CD4-positive, alpha-beta T cell (primary cell): ENCODE measurements around the gene HYDIN. TPM values are rescaled to one million over a fixed set of nuclear protein-coding genes. Genes with fewer than 3 reads are reported as not detected.

Experiments
- ATAC-seq: fragments of 200-7000 bp; cut with Tn5 transposase; one replicate; pipeline ENCODE4 v1.10.0; 2022; ENCODE audit warnings: mild to moderate bottlenecking; ENCODE audit not compliant: poor library complexity
- CTCF ChIA-PET: fragments of 350-600 bp; sonication (Branson Sonifier 250); formaldehyde crosslinking; loops from one replicate; lab custom pipeline; 2021; ENCODE audit warnings: antibody characterized with exemption, inconsistent platforms; lab: Charles Lee
- POLR2A ChIA-PET: fragments of 350-600 bp; sonication (Branson Sonifier 250); formaldehyde crosslinking; loops from one replicate; lab custom pipeline; 2021; ENCODE audit warnings: antibody characterized with exemption, inconsistent platforms; lab: Charles Lee
- DNase-seq, 14 experiments: peaks; one replicate each; pipeline ENCODE4 v3.0.0-alpha.2; 2013 to 2020; ENCODE audit warnings: mixed read lengths in 2 of 14
- H3K27ac ChIP-seq, 2 donors: one replicate each; pipeline versions ENCODE4 v1.5.1 to v1.7.0; 2013; ENCODE audit warnings: low read length in 2 of 2, low read depth in 1 of 2, mild to moderate bottlenecking in 1 of 2
- H3K27me3 ChIP-seq, 2 experiments: 1 replicate in 1 of 2; 2 replicates in 1 of 2; pipeline versions ENCODE4 v1.6.1 to v1.7.0; 2013; ENCODE audit warnings: low read length in 2 of 2, control low read depth in 1 of 2, mild to moderate bottlenecking in 1 of 2, moderate library complexity in 1 of 2; ENCODE audit not compliant: insufficient read depth in 2 of 2, control insufficient read depth in 1 of 2
- H3K36me3 ChIP-seq: one replicate; pipeline ENCODE4 v1.6.1; 2013; ENCODE audit warnings: low read length, control low read depth; ENCODE audit not compliant: insufficient read depth
- H3K4me1 ChIP-seq: one replicate; pipeline ENCODE4 v1.6.1; 2013; ENCODE audit warnings: low read length, control low read depth; ENCODE audit not compliant: insufficient read depth
- H3K4me3 ChIP-seq: one replicate; pipeline ENCODE4 v1.5.1; 2013; ENCODE audit warnings: mild to moderate bottlenecking, low read length, moderate library complexity
- H3K9me3 ChIP-seq, 2 experiments: 1 replicate in 1 of 2; 2 replicates in 1 of 2; pipeline versions ENCODE4 v1.6.1 to v1.7.0; 2013; ENCODE audit warnings: low read length in 2 of 2, mild to moderate bottlenecking in 2 of 2, control low read depth in 1 of 2, moderate library complexity in 1 of 2; ENCODE audit not compliant: control insufficient read depth in 1 of 2, insufficient read depth in 1 of 2
- H3K27ac Mint-ChIP-seq: one replicate; pipeline ENCODE4 v1.8.0; 2020; ENCODE audit warnings: mixed read lengths
- H3K27me3 Mint-ChIP-seq: one replicate; pipeline ENCODE4 v1.8.0; 2021; ENCODE audit warnings: mixed read lengths
- H3K36me3 Mint-ChIP-seq: one replicate; pipeline ENCODE4 v1.8.0; 2021; ENCODE audit warnings: low read depth, mixed read lengths
- H3K4me1 Mint-ChIP-seq: one replicate; pipeline ENCODE4 v1.8.0; 2021; ENCODE audit warnings: low read depth, mixed read lengths
- H3K4me3 Mint-ChIP-seq: one replicate; pipeline ENCODE4 v1.8.0; 2020; ENCODE audit warnings: mild to moderate bottlenecking, mixed read lengths
- H3K9me3 Mint-ChIP-seq: one replicate; pipeline ENCODE4 v1.8.0; 2020; ENCODE audit warnings: mixed read lengths
- intact Hi-C, 2 experiments: fragments of 100-400 bp; cut with DNase I in 1 of 2; cut with micrococcal nuclease in 1 of 2; formaldehyde crosslinking; loops; one replicate each; pipeline versions ENCODE4 v1.15.1 to v1.9.0; 2023 to 2025; cut with DNase I, micrococcal nuclease
- total RNA-seq, 174 experiments: library from RNA in 2 of 174; stranded (reverse) in 2 of 174; gene quantifications; one replicate each; pipeline ENCODE4 v1.2.3 and lab custom pipeline; 2021 to 2026
- TF ChIP-seq, protein P1 (sequence below): fragments of 200-600 bp; IDR thresholded peaks from one replicate; pipeline ENCODE4 v1.8.0; 2022; ENCODE audit warnings: antibody characterized with exemption, mild to moderate bottlenecking

Gene HYDIN
- total RNA-seq, 2 experiments from 2014 or later: not detected

DNA sequence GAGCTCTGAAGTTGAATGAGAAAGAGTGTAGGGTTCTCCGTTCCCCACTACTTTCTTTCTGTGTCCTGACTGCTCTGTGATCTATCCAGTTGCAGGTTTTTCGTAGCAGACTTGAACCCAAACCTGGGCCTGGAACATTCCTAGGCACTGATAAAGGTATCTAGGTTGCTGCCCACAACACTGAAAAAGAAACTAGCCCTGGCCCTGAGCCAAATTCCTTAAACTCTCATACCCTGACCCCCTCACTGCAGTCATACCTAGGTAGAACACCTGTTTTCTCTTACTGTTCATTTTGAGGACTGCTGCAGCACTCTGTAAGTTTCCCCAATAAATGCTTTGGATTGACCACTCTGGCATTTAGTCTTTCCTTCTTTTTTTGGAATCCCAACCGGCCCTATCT lies 5.4 kb downstream of the HYDIN start:
- peaks cover 7 to 37% of the 10 kb centered on the region in 2 experiments for H3K9me3 ChIP-seq
- no peaks in the 10 kb centered on the region for H3K4me1 Mint-ChIP-seq
- H3K4me3 ChIP-seq: no peak overlapping the region
- no peaks in the 10 kb centered on the region for H3K4me1 ChIP-seq
- peaks cover 12% of the 10 kb centered on the region for H3K36me3 Mint-ChIP-seq
- no peak overlapping the region for H3K4me3 Mint-ChIP-seq
- intact Hi-C loops: no loop called here
- DNase-seq (no peak), ATAC-seq (no peak)
- H3K27me3 ChIP-seq: peaks cover 6 to 15% of the 10 kb centered on the region in 2 experiments
- TF ChIP-seq, protein P1, sequence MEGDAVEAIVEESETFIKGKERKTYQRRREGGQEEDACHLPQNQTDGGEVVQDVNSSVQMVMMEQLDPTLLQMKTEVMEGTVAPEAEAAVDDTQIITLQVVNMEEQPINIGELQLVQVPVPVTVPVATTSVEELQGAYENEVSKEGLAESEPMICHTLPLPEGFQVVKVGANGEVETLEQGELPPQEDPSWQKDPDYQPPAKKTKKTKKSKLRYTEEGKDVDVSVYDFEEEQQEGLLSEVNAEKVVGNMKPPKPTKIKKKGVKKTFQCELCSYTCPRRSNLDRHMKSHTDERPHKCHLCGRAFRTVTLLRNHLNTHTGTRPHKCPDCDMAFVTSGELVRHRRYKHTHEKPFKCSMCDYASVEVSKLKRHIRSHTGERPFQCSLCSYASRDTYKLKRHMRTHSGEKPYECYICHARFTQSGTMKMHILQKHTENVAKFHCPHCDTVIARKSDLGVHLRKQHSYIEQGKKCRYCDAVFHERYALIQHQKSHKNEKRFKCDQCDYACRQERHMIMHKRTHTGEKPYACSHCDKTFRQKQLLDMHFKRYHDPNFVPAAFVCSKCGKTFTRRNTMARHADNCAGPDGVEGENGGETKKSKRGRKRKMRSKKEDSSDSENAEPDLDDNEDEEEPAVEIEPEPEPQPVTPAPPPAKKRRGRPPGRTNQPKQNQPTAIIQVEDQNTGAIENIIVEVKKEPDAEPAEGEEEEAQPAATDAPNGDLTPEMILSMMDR: no peak
- ChIA-PET POLR2A (no interaction called here), CTCF (no interaction called here)
- H3K9me3 Mint-ChIP-seq: peaks cover 23% of the 10 kb centered on the region
- H3K27ac Mint-ChIP-seq: no peak overlapping the region
- no peak overlapping the region for H3K27ac ChIP-seq
- no peaks in the 10 kb centered on the region for H3K36me3 ChIP-seq
- peaks cover 22% of the 10 kb centered on the region for H3K27me3 Mint-ChIP-seq

GRCh38 chr16:71218306-71218963 lies 12.1 kb downstream of the HYDIN start:
- peaks cover 39% of the 10 kb centered on the region for H3K27me3 Mint-ChIP-seq

GRCh38 chr16:71217506-71217905 lies 13.0 kb downstream of the HYDIN start:
- H3K9me3 Mint-ChIP-seq: peaks cover 6% of the 10 kb centered on the region
- TF ChIP-seq, protein P1: no peak
- CTCF ChIA-PET: no interaction called here
- no peaks in the 10 kb centered on the region for H3K36me3 Mint-ChIP-seq
- peaks cover 0 to 11% of the 10 kb centered on the region in 2 experiments for H3K27me3 ChIP-seq
- H3K36me3 ChIP-seq: no peaks in the 10 kb centered on the region
- no peak overlapping the region for H3K4me3 Mint-ChIP-seq
- peaks cover 0 to 16% of the 10 kb centered on the region in 2 experiments for H3K9me3 ChIP-seq
- H3K4me1 Mint-ChIP-seq: no peaks in the 10 kb centered on the region
- intact Hi-C loops: no loop called here
- no peak for DNase-seq
- H3K4me1 ChIP-seq: no peaks in the 10 kb centered on the region
- H3K27me3 Mint-ChIP-seq: peaks cover 42% of the 10 kb centered on the region
- no peak overlapping the region for H3K27ac ChIP-seq
- ATAC-seq: no peak
- no peak overlapping the region for H3K27ac Mint-ChIP-seq
- POLR2A ChIA-PET: no interaction called here
- H3K4me3 ChIP-seq: no peak overlapping the region

More at GRCh38 chr16:71218306-71218963, 12.1 kb downstream of the HYDIN start:
- Histone ChIP-seq H3K27me3 (peaks cover 0 to 11% of the 10 kb centered on the region in 2 experiments), H3K9me3 (peaks cover 0 to 16% of the 10 kb centered on the region in 2 experiments), H3K36me3 (no peaks in the 10 kb centered on the region), H3K27ac (no peak overlapping the region), H3K4me1 (no peaks in the 10 kb centered on the region), H3K4me3 (no peak overlapping the region)
- POLR2A ChIA-PET: no interaction called here
- H3K4me3 Mint-ChIP-seq: no peak overlapping the region
- intact Hi-C loops: no loop called here
- CTCF ChIA-PET: no interaction called here
- H3K4me1 Mint-ChIP-seq: no peaks in the 10 kb centered on the region
- DNase-seq (no peak), ATAC-seq (no peak)
- TF ChIP-seq, protein P1: no peak
- H3K27ac Mint-ChIP-seq: no peak overlapping the region
- peaks cover 6% of the 10 kb centered on the region for H3K9me3 Mint-ChIP-seq
- H3K36me3 Mint-ChIP-seq: no peaks in the 10 kb centered on the region
